Cardiac fibroblast (primary cell): ENCODE data around the gene PCDHB16.
A peak's percentile ranks its signal among the peaks of the same experiment; 100 is the strongest.
"Not testable (repeated sequence)": the region's sequence is repeated elsewhere in the genome, so short reads cannot be mapped to it uniquely, and the experiment has no call there.

Experiments used
- DNase-seq, 2 donors: peaks; one replicate each; pipeline versions ENCODE4 v3.0.0 to v3.0.0-alpha.2; 2010; ENCODE audit warnings: low read depth in 2 of 2
- H3K4me3 ChIP-seq, 2 donors: replicated peaks in 1 of 2; 1 replicate in 1 of 2; 2 replicates in 1 of 2; pipeline ENCODE4 v1.5.1; 2011; ENCODE audit warnings: low read depth in 2 of 2, low read length in 2 of 2, mild to moderate bottlenecking in 2 of 2, moderate library complexity in 1 of 2
- CTCF ChIP-seq: IDR thresholded peaks from one replicate; pipeline ENCODE4 v1.5.1; 2011; ENCODE audit warnings: low read depth, mild to moderate bottlenecking, low read length, inconsistent platforms

Gene PCDHB16

GRCh38 chr5:141180313-141180712 is 1.9 kb upstream of the PCDHB16 start:
- TF ChIP-seq CTCF = no peak
- DNase-seq = no peak
- H3K4me3 ChIP-seq = no peak overlapping the region

GRCh38 chr5:141184117-141184855 is 2.1 kb downstream of the PCDHB16 start:
- DNase-seq, H3K4me3 ChIP-seq: not testable (repeated sequence)

- DNase-seq = peak; percentile 8 to 18
Measured at GRCh38 chr5:141186897-141187512, 4.8 kb downstream of the PCDHB16 start, which contains the start of gene PCDHB9. Gene PCDHB9, plus strand, starts transcription at chr5:141187161. Its CDS starts 158 bp downstream, at chr5:141187319.

DNA sequence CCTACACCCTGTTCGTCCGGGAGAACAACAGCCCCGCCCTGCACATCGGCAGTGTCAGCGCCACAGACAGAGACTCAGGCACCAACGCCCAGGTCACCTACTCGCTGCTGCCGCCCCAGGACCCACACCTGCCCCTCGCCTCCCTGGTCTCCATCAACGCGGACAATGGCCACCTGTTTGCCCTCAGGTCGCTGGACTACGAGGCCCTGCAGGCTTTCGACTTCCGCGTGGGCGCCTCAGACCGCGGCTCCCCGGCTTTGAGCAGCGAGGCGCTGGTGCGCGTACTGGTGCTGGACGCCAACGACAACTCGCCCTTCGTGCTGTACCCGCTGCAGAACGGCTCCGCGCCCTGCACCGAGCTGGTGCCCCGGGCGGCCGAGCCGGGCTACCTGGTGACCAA is 6.5 kb downstream of the PCDHB16 start:
- DNase-seq, H3K4me3 ChIP-seq: not testable (repeated sequence)

More at GRCh38 chr5:141186897-141187512, 4.8 kb downstream of the PCDHB16 start, which contains the start of gene PCDHB9:
- TF ChIP-seq CTCF = peak; percentile 33
- H3K4me3 ChIP-seq = no peak within 1 kb of the TSS

- DNase-seq = not testable (repeated sequence)
Measured at GRCh38 chr5:141189131-141189530, 6.9 kb downstream of the PCDHB16 start.

DNA sequence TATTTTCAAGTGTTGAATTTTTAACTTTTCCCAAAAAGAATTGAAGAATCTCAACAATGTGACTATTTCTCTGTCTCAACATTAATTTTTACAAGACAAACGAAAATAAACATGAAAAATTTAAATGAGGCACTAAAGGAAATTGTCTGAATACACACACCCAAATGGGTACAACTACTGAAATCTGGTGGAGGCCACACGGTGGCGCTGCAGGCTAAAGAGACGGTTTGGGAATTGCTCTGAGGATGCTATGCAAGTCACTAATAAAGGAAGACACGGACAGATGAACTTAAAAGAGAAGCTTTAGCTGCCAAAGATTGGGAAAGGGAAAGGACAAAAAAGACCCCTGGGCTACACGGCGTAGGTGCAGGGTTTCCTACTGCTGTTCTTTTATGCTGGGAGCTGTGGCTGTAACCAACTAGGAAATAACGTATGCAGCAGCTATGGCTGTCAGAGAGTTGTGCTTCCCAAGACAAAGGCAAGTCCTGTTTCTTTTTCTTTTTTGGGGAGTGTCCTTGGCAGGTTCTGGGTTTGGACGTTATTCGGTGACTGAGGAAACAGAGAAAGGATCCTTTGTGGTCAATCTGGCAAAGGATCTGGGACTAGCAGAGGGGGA is 10.0 kb downstream of the PCDHB16 start, which contains the start of gene PCDHB10:
PCDHB10 (plus strand) TSS at position 244 of the 616 bp plus-strand sequence; CDS start at position 444, 200 bp downstream.
- no peak within 1 kb of the TSS for H3K4me3 ChIP-seq
- TF ChIP-seq CTCF = peak; percentile 39
- peak; percentile 14 to 36 for DNase-seq

More at GRCh38 chr5:141189131-141189530, 6.9 kb downstream of the PCDHB16 start:
- H3K4me3 ChIP-seq = not testable (repeated sequence)

DNA sequence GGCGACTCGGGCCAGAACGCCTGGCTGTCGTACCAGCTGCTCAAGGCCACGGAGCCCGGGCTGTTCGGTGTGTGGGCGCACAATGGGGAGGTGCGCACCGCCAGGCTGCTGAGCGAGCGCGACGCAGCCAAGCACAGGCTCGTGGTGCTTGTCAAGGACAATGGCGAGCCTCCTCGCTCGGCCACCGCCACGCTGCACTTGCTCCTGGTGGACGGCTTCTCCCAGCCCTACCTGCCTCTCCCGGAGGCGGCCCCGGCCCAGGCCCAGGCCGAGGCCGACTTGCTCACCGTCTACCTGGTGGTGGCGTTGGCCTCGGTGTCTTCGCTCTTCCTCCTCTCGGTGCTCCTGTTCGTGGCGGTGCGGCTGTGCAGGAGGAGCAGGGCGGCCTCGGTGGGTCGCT is 12.1 kb downstream of the PCDHB16 start:
- DNase-seq, H3K4me3 ChIP-seq: not testable (repeated sequence)

- no peak for TF ChIP-seq CTCF
- no peak for DNase-seq
- H3K4me3 ChIP-seq = no peak overlapping the region
Measured at GRCh38 chr5:141196363-141196762, 14.2 kb downstream of the PCDHB16 start.
